PC-3 (cell line): ENCODE results near the gene TAGAP. TPM values are rescaled to one million over a fixed set of nuclear protein-coding genes. Genes with fewer than 3 reads are reported as not detected.

Experiments used
- ATAC-seq: fragments of 200-7000 bp; cut with Tn5 transposase; 2 replicates; pipeline ENCODE4 v1.9.1; 2020; ENCODE audit warnings: mild to moderate bottlenecking, moderate library complexity
- BruUV-seq: library from RNA; stranded (reverse); fragments of 400-500 nt; replicated peaks from 2 replicates; lab custom pipeline; 2021; lab: Mats Ljungman, UMichigan
- CTCF ChIA-PET: fragments of 300-600 bp; sonication (Branson Sonifier 250); formaldehyde crosslinking; loops from one replicate; lab custom pipeline; 2022; ENCODE audit warnings: antibody characterized with exemption; lab: Charles Lee
- POLR2A ChIA-PET: fragments of 300-600 bp; sonication (Branson Sonifier 250); formaldehyde crosslinking; loops from one replicate; lab custom pipeline; 2022; ENCODE audit warnings: antibody characterized with exemption; ENCODE audit not compliant: unreplicated experiment; lab: Charles Lee
- DNase-seq: peaks from one replicate; pipeline ENCODE4 v3.0.0-alpha.2; 2015
- H2AFZ ChIP-seq: fragments of 300-600 bp; sonication (generic); 2 replicates; pipeline ENCODE4 v1.6.0; 2016; ENCODE audit warnings: antibody characterized with exemption, low read length
- H3F3A ChIP-seq: fragments of 300-600 bp; sonication (generic); one replicate; pipeline ENCODE4 v1.6.0; 2017; ENCODE audit warnings: antibody characterized with exemption, low read length, control low read depth, mild to moderate bottlenecking; ENCODE audit not compliant: unreplicated experiment
- H3K27ac ChIP-seq: fragments of 300-600 bp; sonication (generic); 2 replicates; pipeline ENCODE4 v1.5.1; 2016; ENCODE audit warnings: mild to moderate bottlenecking, low read length
- H3K27me3 ChIP-seq: fragments of 300-600 bp; sonication (generic); 2 replicates; pipeline ENCODE4 v1.6.1; 2016; ENCODE audit warnings: low read length, mixed read lengths
- H3K36me3 ChIP-seq: fragments of 300-600 bp; sonication (generic); 2 replicates; pipeline ENCODE4 v1.6.1; 2016; ENCODE audit warnings: low read depth, mixed run types, low read length, mixed read lengths
- H3K4me1 ChIP-seq: fragments of 300-600 bp; sonication (generic); 2 replicates; pipeline ENCODE4 v1.5.1; 2016; ENCODE audit warnings: low read length; ENCODE audit not compliant: insufficient read depth
- H3K4me2 ChIP-seq: fragments of 300-600 bp; sonication (generic); 2 replicates; pipeline ENCODE4 v1.6.0; 2016; ENCODE audit warnings: low read length
- H3K4me3 ChIP-seq: fragments of 300-600 bp; sonication (generic); 2 replicates; pipeline ENCODE4 v1.5.1; 2016; ENCODE audit warnings: mild to moderate bottlenecking, low read length, mixed read lengths
- H3K79me2 ChIP-seq: fragments of 300-600 bp; sonication (generic); 2 replicates; pipeline ENCODE4 v1.6.1; 2017; ENCODE audit warnings: low read length, mixed read lengths
- H3K9ac ChIP-seq: fragments of 300-600 bp; sonication (generic); 2 replicates; pipeline ENCODE4 v1.6.0; 2016; ENCODE audit warnings: mild to moderate bottlenecking, low read length
- H3K9me2 ChIP-seq: fragments of 300-600 bp; sonication (generic); replicated peaks from 2 replicates; pipeline ENCODE4 v1.6.1; 2016; ENCODE audit warnings: mixed run types, low read length, mixed read lengths
- H3K9me3 ChIP-seq: fragments of 300-600 bp; sonication (generic); 2 replicates; pipeline ENCODE4 v1.6.1; 2016; ENCODE audit warnings: low read length, mixed read lengths
- H4K20me1 ChIP-seq: fragments of 300-600 bp; sonication (generic); 2 replicates; pipeline ENCODE4 v1.6.1; 2016; ENCODE audit warnings: low read length, mixed read lengths
- EZH2 ChIP-seq: fragments of 300-600 bp; sonication (generic); IDR thresholded peaks from one replicate; pipeline ENCODE4 v1.6.1; 2017; ENCODE audit warnings: antibody characterized with exemption, mild to moderate bottlenecking, low read length; ENCODE audit not compliant: unreplicated experiment
- EZH2phosphoT487 ChIP-seq: fragments of 300-600 bp; sonication (generic); IDR thresholded peaks from 2 replicates; pipeline ENCODE4 v1.6.1; 2018; ENCODE audit warnings: mild to moderate bottlenecking, antibody characterized with exemption, low read length, borderline replicate concordance
- intact Hi-C: fragments of 100-400 bp; cut with micrococcal nuclease; formaldehyde crosslinking; loops from 2 replicates; pipeline ENCODE4 v1.9.0; 2023
- total RNA-seq: library from RNA; depleted of rRNA; stranded (reverse); fragments of >200 nt; gene quantifications from 2 replicates; pipeline ENCODE4 v1.2.3, GENCODE V29; 2014
- TF ChIP-seq, protein P1 (sequence below): fragments of 300-600 bp; sonication (generic); conservative IDR thresholded peaks from 2 replicates; pipeline ENCODE4 v1.5.1; 2017; ENCODE audit warnings: antibody characterized with exemption, low read depth, mild to moderate bottlenecking, low read length

The TAGAP gene
- total RNA-seq, 1 experiment from 2014 or later = not detected

GRCh38 chr6:159047891-159048685 lies 3.3 kb upstream of the TAGAP start:
- H3K27me3 ChIP-seq = peaks cover 48% of the 10 kb centered on the region
- H3F3A ChIP-seq = no peaks in the 10 kb centered on the region
- no peak overlapping the region for H3K9ac ChIP-seq
- no peaks in the 10 kb centered on the region for H3K79me2 ChIP-seq
- TF ChIP-seq, protein P1, sequence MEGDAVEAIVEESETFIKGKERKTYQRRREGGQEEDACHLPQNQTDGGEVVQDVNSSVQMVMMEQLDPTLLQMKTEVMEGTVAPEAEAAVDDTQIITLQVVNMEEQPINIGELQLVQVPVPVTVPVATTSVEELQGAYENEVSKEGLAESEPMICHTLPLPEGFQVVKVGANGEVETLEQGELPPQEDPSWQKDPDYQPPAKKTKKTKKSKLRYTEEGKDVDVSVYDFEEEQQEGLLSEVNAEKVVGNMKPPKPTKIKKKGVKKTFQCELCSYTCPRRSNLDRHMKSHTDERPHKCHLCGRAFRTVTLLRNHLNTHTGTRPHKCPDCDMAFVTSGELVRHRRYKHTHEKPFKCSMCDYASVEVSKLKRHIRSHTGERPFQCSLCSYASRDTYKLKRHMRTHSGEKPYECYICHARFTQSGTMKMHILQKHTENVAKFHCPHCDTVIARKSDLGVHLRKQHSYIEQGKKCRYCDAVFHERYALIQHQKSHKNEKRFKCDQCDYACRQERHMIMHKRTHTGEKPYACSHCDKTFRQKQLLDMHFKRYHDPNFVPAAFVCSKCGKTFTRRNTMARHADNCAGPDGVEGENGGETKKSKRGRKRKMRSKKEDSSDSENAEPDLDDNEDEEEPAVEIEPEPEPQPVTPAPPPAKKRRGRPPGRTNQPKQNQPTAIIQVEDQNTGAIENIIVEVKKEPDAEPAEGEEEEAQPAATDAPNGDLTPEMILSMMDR = no peak
- TF ChIP-seq EZH2 (no peak), EZH2phosphoT487 (no peak)
- H3K9me2 ChIP-seq = no peaks in the 10 kb centered on the region
- intact Hi-C loops = no loop called here
- no peak overlapping the region for H3K4me2 ChIP-seq
- DNase-seq = no peak
- ATAC-seq = no peak
- no peaks in the 10 kb centered on the region for H3K9me3 ChIP-seq
- ChIA-PET CTCF (no interaction called here), POLR2A (no interaction called here)
- H3K27ac ChIP-seq = no peak overlapping the region
- no TSS peak for BruUV-seq
- no peak overlapping the region for H2AFZ ChIP-seq
- no peaks in the 10 kb centered on the region for H4K20me1 ChIP-seq
- no peaks in the 10 kb centered on the region for H3K4me1 ChIP-seq
- no peaks in the 10 kb centered on the region for H3K36me3 ChIP-seq
- H3K4me3 ChIP-seq = no peak overlapping the region

GRCh38 chr6:159045801-159046200 lies 1.0 kb upstream of the TAGAP start:
- Histone ChIP-seq H3K4me3 (no peak overlapping the region), H3K27me3 (peaks cover 39% of the 10 kb centered on the region), H3K4me2 (no peak overlapping the region), H3K9me2 (no peaks in the 10 kb centered on the region), H2AFZ (no peak overlapping the region), H3K9me3 (no peaks in the 10 kb centered on the region), H3K36me3 (no peaks in the 10 kb centered on the region), H4K20me1 (no peaks in the 10 kb centered on the region), H3F3A (no peaks in the 10 kb centered on the region), H3K27ac (no peak overlapping the region), H3K9ac (no peak overlapping the region), H3K79me2 (no peaks in the 10 kb centered on the region), H3K4me1 (no peaks in the 10 kb centered on the region)
- ChIA-PET POLR2A (no interaction called here), CTCF (no interaction called here)
- DNase-seq (no peak), ATAC-seq (no peak)
- TF ChIP-seq EZH2 (no peak), EZH2phosphoT487 (no peak)
- TF ChIP-seq, protein P1 = no peak
- intact Hi-C loops = no loop called here
- no TSS peak for BruUV-seq

DNA sequence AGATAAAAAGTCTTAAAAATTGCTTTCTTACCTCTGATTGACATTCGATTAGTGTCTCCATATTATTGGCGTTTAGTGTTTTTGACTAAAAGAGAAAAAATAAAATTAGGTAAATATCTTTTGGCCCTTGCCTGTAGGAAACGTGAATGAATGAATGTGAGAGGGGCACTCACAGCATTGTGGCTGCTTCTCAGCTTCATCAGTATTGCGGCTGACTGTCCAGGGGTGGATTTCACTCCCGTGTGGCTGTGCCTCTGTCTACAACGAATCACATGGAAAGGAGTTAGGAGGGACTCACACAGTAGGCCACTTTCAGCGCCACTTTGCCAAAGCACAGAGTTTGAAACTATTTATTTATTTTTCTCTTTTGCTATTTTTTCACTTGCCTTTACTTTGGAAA lies 844 bp downstream of the TAGAP start:
- H3K9me3 ChIP-seq = no peaks in the 10 kb centered on the region
- H3K79me2 ChIP-seq = no peaks in the 10 kb centered on the region
- no peak overlapping the region for H3K27ac ChIP-seq
- H3K4me2 ChIP-seq = no peak overlapping the region
- peaks cover 10% of the 10 kb centered on the region for H3K4me1 ChIP-seq
- H3K9ac ChIP-seq = no peak overlapping the region
- DNase-seq (no peak), ATAC-seq (no peak)
- TF ChIP-seq, protein P1 = no peak
- TF ChIP-seq EZH2phosphoT487 = no peak
- TF ChIP-seq EZH2 = no peak
- H2AFZ ChIP-seq = no peak overlapping the region
- peaks cover 37% of the 10 kb centered on the region for H3K27me3 ChIP-seq
- no peaks in the 10 kb centered on the region for H3K36me3 ChIP-seq
- no TSS peak for BruUV-seq
- ChIA-PET CTCF (no interaction called here), POLR2A (no interaction called here)
- no peaks in the 10 kb centered on the region for H3F3A ChIP-seq
- no peaks in the 10 kb centered on the region for H3K9me2 ChIP-seq
- no peaks in the 10 kb centered on the region for H4K20me1 ChIP-seq
- intact Hi-C loops = no loop called here
- no peak overlapping the region for H3K4me3 ChIP-seq
